Right forelimb (tissue), 1 donor: ENCODE data around the gene FARSA.

Experiments
- DNase-seq: peaks from one replicate; pipeline ENCODE4 v3.0.0-alpha.2; 2018

FARSA gene

GRCh38 chr19:12888006-12888603, 45.4 kb downstream of the FARSA start:
- DNase-seq = no peak

DNA sequence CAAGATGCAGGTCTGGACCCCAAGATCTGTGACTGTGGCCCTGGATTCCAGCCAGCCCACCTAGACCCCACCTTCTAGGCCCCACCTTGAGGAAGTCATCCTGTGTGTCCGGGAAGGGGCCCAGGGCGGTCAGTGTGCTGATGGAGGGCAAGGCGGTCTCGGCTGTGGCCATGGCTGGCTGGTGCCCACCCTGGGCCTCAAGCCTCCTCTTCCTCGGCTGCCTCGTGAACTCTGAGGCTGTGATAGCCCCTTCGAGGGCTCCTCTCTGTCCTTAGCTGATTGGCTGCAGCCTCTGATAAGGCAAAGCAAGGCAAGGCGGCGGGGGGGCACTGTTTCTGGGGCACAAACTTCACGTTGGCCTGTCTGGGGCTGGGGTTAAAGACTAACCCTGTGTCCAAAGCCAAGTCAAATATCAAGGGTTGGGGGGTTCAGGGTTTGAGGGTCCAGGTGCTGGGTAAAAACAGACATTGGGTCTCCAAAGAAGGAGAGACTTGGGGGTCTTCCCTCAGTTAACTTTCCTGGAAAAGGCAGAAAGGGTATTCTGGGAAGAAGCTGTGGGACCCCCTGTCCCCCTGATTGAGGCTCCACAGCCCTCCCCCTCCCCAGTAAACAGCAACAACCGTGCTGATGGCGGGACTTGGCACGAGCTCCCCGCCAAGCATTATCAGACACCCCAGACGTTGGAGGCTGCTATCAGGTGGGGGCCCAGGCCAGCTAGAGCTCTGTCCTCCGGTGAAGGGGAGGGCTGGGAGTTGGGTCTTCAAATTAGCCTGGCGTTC, 46.4 kb downstream of the FARSA start, which contains the start of gene KLF1:
Gene KLF1, minus strand, starts transcription at position 233 of the 779 bp plus-strand sequence. Its CDS starts 61 bp downstream, at position 172.
- DNase-seq = no peak

GRCh38 chr19:12886651-12886968, 46.9 kb downstream of the FARSA start:
- DNase-seq = no peak

DNA sequence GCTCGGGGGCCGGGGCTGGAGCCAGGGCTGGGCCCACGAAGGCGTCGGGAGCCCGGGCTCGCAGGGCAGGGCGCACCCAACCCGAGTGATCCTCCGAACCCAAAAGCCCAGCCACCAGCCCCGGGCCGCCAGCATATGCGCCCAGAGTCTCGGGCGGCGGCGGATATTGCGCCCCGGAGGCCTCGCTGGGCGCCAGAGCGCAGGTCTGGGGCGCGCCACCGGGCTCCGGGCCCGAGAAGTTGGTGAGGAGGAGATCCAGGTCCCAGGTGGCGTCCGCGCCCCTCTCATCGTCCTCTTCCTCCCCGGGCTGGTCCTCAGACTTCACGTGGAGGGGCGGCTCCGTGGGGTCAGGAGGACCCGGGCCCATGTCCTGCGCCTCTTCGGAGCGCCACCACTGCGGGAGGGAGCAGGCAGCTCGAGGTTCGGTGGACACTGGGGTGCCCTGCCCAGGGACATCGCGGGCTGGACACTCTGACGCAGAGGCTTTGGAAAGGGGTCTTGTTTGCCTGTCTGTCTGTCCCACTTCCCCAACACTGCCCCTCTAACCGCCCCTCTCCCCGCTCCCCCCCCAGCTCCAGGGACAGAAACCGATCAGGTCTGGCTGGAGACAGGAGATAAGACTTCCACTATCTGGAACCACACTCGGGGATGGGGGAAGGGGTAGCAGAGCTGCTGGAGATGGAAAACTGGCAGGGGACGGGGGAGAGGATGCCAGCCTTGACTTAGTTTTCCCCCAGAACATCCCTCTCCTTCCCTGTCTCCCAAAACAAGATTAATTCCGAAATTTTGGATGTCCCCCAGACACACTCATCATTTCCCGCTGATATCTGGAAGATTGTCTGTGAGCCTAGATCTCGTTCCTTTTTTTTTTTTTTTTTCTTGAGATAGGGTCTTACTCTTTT, 47.5 kb downstream of the FARSA start:
- DNase-seq = no peak

DNA sequence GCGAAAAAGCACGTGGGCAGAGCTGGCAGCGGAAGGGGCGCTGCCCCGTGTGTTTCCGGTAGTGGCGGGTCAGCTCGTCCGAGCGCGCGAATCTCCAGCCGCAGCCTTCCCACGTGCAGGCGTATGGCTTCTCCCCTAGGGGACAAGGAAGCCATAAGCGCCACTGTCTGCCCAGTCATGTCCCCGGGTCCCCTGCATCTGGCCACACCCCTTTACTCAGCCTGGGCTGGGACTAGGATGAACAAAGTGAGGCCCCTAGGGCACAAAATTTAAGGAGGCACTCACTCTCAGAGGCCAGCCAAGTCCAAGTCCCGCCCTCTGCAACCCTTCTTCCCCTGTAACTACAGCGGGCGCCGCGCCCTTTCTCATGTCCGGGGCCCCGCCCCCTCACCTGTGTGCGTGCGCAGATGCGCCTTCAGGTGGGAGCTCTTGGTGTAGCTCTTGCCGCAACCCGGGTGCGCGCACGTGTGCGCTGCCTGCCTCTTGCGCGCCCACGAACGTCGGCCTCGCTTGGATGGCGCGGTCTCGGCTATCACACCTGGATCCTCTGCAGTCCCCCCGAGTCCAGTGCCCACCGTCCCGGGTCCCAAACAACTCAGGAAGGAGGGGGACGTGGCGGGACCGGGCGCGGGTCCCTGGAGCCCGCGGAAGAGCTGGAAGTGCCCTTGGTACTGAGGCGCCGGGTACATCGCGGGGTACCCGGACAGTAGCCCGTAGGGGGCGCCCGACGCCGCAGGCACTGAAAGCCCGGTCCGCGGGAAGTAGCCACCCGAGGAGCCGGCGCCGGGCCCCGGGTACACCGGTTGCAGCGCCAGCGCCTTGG, 48.4 kb downstream of the FARSA start:
- peak; percentile 59 for DNase-seq

DNA sequence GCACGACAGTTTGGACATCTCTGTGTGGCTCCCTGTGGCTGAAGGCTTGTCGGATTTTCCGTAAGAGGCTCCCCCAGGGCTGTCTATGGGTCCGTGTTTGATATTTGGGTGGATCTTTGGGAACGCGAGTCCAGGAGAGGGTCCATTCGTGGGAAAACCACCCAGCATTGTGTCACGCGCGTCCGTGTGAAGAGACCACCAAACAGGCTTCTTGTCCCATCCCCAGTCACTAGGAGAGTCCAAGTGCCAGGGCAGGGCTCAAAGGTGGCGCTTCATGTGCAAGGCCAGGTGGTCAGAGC, 48.9 kb downstream of the FARSA start:
- no peak for DNase-seq

- DNase-seq = no peak
Observed at GRCh38 chr19:12884202-12884601, 49.3 kb downstream of the FARSA start.

DNA sequence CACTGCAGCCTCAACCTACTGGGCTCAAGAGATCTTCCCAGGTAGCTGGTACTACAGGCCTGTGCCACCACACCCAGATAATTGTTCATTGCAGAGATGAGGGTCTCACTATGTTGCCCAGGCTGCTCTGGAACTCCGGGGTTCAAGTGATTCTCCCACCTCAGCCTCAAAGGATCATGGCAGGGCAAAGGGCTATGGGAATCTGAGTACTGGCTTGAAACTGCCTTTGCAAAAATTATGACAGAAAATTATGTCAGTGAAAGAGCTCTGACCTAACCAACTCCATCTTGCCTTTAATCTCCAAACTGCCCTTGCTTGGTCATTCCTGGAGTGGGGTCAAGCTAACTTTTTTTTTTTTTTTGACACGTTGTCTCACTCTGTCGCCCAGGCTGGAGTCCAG, 50.9 kb downstream of the FARSA start:
- no peak for DNase-seq

- DNase-seq = peak; percentile 92
Observed at GRCh38 chr19:12881172-12881808, 52.2 kb downstream of the FARSA start, which contains the start of gene DNASE2. Gene DNASE2 (minus strand): TSS chr19:12881449. CDS start chr19:12881375, 74 bp downstream.

DNA sequence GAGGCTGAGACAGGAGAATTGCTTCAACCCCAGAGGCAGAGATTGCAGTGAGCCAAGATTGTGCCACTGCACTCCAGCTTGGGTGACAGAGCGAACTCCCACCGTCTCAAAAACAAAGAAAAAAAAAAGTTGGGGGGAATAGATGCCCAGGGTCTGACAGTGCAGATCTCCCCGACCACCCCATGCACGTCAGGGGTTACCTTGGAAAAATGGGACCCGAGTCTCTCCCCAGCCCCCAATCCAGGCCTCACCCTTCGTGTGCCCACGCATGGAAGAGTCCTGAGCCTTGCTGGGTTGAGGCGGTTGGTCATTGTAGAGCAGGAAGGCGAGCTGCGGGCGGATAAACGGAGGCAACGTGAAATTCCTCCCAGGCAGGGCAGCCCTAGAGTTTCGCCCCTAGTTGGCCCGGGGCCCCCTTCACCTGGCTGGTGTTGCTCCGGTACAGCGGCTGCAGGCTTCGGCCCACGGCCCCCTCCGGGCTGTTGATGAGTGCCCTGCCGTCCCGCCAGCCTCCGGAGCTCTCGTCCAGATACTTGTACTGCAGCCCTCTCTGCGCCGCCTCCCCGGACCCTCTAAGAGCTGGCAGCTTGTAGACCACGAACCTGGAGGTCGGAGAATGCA, 52.9 kb downstream of the FARSA start:
- no peak for DNase-seq

- no peak for DNase-seq
Observed at GRCh38 chr19:12875086-12875485, 58.4 kb downstream of the FARSA start.

DNA sequence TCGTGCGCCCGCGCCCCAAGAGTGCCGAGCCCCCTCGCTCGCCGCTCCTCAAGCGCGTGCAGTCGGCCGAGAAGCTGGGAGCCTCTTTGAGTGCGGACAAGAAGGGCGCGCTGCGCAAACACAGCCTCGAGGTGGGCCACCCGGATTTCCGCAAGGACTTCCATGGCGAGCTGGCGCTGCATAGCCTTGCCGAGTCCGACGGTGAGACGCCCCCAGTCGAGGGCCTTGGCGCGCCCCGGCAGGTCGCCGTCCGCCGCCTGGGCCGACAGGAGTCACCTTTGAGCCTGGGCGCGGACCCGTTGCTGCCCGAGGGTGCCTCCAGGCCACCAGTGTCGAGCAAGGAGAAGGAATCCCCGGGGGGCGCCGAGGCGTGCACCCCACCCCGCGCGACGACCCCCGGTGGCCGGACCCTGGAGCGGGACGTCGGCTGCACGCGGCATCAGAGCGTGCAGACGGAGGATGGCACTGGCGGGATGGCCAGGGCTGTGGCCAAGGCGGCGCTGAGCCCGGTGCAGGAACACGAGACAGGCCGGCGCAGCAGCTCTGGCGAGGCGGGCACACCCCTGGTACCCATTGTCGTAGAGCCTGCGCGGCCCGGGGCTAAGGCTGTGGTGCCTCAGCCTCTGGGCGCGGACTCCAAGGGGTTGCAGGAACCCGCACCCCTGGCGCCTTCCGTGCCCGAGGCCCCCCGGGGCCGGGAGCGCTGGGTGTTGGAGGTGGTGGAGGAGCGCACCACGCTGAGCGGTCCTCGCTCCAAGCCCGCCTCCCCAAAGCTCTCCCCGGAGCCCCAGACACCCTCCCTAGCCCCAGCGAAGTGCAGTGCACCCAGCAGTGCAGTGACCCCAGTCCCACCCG, 59.4 kb downstream of the FARSA start:
- DNase-seq = no peak

DNA sequence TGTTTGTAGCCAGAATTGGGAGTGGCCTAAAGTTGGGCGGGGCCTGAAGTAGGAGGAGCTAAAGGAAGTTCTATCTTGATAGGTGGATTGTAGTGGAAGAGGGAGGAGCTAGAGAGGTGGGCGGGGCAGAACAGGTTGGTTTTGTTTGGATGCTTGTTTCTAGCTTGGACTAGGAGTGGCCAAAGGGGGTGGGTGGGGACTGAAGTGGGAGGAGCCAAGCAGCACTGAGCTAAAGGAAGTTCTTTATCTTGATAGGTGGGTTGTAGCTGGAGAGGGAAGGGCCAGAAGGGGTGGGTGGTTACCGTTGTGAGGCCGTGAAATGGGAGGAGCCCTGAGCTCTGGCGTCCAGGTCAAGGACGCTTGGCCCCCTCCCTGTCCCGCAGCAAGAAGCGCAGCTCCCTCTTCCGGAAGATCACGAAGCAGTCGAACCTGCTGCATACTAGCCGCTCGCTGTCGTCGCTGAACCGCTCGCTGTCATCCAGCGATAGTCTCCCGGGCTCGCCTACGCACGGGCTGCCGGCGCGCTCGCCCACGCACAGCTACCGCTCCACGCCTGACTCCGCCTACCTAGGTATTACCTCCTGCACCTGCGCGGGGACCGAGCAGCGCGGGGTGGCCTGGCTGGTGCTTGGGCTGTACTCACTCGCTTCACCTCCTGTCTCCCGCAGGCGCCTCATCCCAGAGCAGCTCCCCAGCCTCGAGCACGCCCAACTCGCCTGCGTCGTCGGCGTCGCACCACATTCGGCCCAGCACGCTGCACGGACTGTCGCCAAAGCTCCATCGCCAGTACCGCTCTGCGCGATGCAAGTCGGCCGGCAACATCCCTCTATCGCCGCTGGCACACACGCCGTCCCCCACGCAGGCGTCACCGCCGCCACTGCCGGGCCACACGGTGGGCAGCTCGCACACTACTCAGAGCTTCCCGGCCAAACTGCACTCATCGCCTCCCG, 60.3 kb downstream of the FARSA start:
- no peak for DNase-seq
